Progenitor cell of endocrine pancreas (in vitro differentiated cells): ENCODE results near the gene FOXN3. TPM values are rescaled to one million over a fixed set of nuclear protein-coding genes. Genes with fewer than 3 reads are reported as not detected.
A peak's percentile ranks its signal among the peaks of the same experiment; 100 is the strongest.

ENCODE experiments used
- DNase-seq: peaks from one replicate; pipeline ENCODE4 v3.0.0; 2021; ENCODE audit warnings: low spot score; ENCODE audit not compliant: unreplicated experiment
- H3K27ac Mint-ChIP-seq: 2 replicates; pipeline ENCODE4 v1.8.0; 2021; ENCODE audit warnings: mild to moderate bottlenecking, moderate library complexity, mixed read lengths
- H3K27me3 Mint-ChIP-seq: 2 replicates; pipeline ENCODE4 v1.8.0; 2021; ENCODE audit warnings: mixed read lengths
- H3K36me3 Mint-ChIP-seq: 2 replicates; pipeline ENCODE4 v1.8.0; 2022; ENCODE audit warnings: mixed read lengths; ENCODE audit not compliant: insufficient read depth
- H3K4me1 Mint-ChIP-seq: 2 replicates; pipeline ENCODE4 v1.8.0; 2021; ENCODE audit warnings: low read depth, mixed read lengths
- H3K4me3 Mint-ChIP-seq: 2 replicates; pipeline ENCODE4 v1.8.0; 2021; ENCODE audit warnings: low read depth, mild to moderate bottlenecking, moderate library complexity, mixed read lengths
- H3K9me3 Mint-ChIP-seq: 2 replicates; pipeline ENCODE4 v1.8.0; 2021; ENCODE audit warnings: low read depth, mixed read lengths
- CTCF ChIP-seq: fragments of 200-600 bp; sonication (generic); IDR thresholded peaks from one replicate; pipeline ENCODE4 v1.5.0; 2021; ENCODE audit warnings: antibody characterized with exemption, mild to moderate bottlenecking; ENCODE audit not compliant: unreplicated experiment
- total RNA-seq: library from RNA; stranded (reverse); gene quantifications from 2 replicates; pipeline ENCODE4 v1.2.1, GENCODE V29; 2021

The FOXN3 gene
- total RNA-seq, 1 donor from 2014 or later, result 25.8 TPM

- no peak for TF ChIP-seq CTCF
- DNase-seq, result no peak
- Mint-ChIP-seq H3K4me1 (peaks cover 12% of the 10 kb centered on the region), H3K9me3 (no peaks in the 10 kb centered on the region), H3K36me3 (peaks cover 3% of the 10 kb centered on the region), H3K27ac (peak overlapping the region; percentile 45), H3K4me3 (no peak overlapping the region), H3K27me3 (peaks cover 67% of the 10 kb centered on the region)
These were observed 49.3 kb downstream of the FOXN3 start for GRCh38 chr14:89367779-89368120.

- DNase-seq, result no peak
- Mint-ChIP-seq H3K4me1 (peaks cover 12% of the 10 kb centered on the region), H3K9me3 (no peaks in the 10 kb centered on the region), H3K27ac (peak overlapping the region; percentile 45), H3K36me3 (peaks cover 2% of the 10 kb centered on the region), H3K4me3 (no peak overlapping the region), H3K27me3 (peaks cover 61% of the 10 kb centered on the region)
- TF ChIP-seq CTCF, result no peak
These were observed 49.9 kb downstream of the FOXN3 start for GRCh38 chr14:89366864-89367778.

GRCh38 chr14:89365061-89365801 lies 51.8 kb downstream of the FOXN3 start:
- Mint-ChIP-seq H3K4me1 (peaks cover 7% of the 10 kb centered on the region), H3K4me3 (no peak overlapping the region)

DNA sequence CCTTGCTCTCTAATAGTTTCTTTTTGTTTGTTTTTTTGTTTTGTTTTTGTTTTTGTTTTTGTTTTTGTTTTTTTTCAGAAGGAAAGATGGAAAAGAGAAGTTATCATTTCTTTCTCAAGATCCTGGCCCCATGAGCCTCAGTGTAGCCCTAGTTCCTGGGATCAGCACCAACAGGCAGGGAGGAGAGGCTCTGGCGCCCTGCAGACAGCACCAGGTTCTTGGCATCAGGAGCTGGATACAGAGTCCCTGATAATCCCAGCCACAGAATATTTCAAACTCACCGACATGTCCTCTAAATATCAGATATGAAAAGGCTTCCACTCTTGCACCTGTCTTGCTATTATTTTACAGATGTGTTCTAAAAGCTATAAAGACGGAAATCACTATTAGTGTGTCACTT lies 52.7 kb downstream of the FOXN3 start:
- Mint-ChIP-seq H3K9me3 (no peaks in the 10 kb centered on the region), H3K4me1 (peaks cover 7% of the 10 kb centered on the region), H3K36me3 (peaks cover 2% of the 10 kb centered on the region), H3K27me3 (peaks cover 52% of the 10 kb centered on the region), H3K27ac (no peak overlapping the region), H3K4me3 (no peak overlapping the region)
- no peak for DNase-seq
- no peak for TF ChIP-seq CTCF

More at GRCh38 chr14:89365061-89365801, 51.8 kb downstream of the FOXN3 start:
- H3K9me3 Mint-ChIP-seq, result no peaks in the 10 kb centered on the region
- TF ChIP-seq CTCF, result no peak
- DNase-seq, result no peak
- H3K27me3 Mint-ChIP-seq, result peaks cover 46% of the 10 kb centered on the region
- peaks cover 2% of the 10 kb centered on the region for H3K36me3 Mint-ChIP-seq
- no peak overlapping the region for H3K27ac Mint-ChIP-seq

- no peak for DNase-seq
- Mint-ChIP-seq H3K36me3 (peaks cover 5% of the 10 kb centered on the region), H3K27ac (no peak overlapping the region), H3K4me1 (no peaks in the 10 kb centered on the region), H3K4me3 (no peak overlapping the region), H3K9me3 (no peaks in the 10 kb centered on the region), H3K27me3 (peaks cover 73% of the 10 kb centered on the region)
- TF ChIP-seq CTCF, result no peak
These were observed 56.8 kb downstream of the FOXN3 start for GRCh38 chr14:89360277-89360676.
